IMR-90 (cell line): ENCODE results near the gene SCYGR5. TPM values are rescaled to one million over a fixed set of nuclear protein-coding genes. Genes with fewer than 3 reads are reported as not detected.

Experiments used
- ATAC-seq: fragments of 200-7000 bp; cut with Tn5 transposase; 2 replicates; pipeline ENCODE4 v1.9.1; 2020; ENCODE audit warnings: low read depth, mild to moderate bottlenecking, moderate library complexity
- BruUV-seq: library from RNA; stranded (reverse); fragments of 400-500 nt; replicated peaks from 2 replicates; lab custom pipeline; 2021; lab: Mats Ljungman, UMichigan
- CTCF ChIA-PET: fragments of 300-600 bp; formaldehyde crosslinking; extraction: SDS; loops from one replicate; lab custom pipeline; 2021; ENCODE audit warnings: antibody characterized with exemption; lab: Yijun Ruan, JAX
- POLR2A ChIA-PET: fragments of 300-600 bp; sonication (Branson Sonifier 250); formaldehyde crosslinking; loops from one replicate; lab custom pipeline; 2022; ENCODE audit warnings: antibody characterized with exemption; ENCODE audit not compliant: unreplicated experiment; lab: Charles Lee
- DNase-seq: peaks from one replicate; pipeline ENCODE4 v3.0.0; 2013
- H2AFZ ChIP-seq: replicated peaks from 2 replicates; pipeline ENCODE3; 2013; ENCODE audit warnings: low read length, mild to moderate bottlenecking; ENCODE audit not compliant: poor library complexity
- H2AK5ac ChIP-seq: 2 replicates; pipeline ENCODE4 v1.6.1; 2013; ENCODE audit warnings: low read depth, low read length, inconsistent platforms
- H2AK9ac ChIP-seq: replicated peaks from 2 replicates; pipeline ENCODE3; 2013; ENCODE audit warnings: mild to moderate bottlenecking, low read depth, low read length, moderate library complexity; ENCODE audit not compliant: poor library complexity
- H2BK120ac ChIP-seq: 2 replicates; pipeline ENCODE4 v1.6.1; 2013; ENCODE audit warnings: low read depth, low read length, inconsistent platforms
- H2BK15ac ChIP-seq: 3 replicates; pipeline ENCODE4 v1.6.1; 2013; ENCODE audit warnings: low read depth, low read length, inconsistent platforms
- H2BK20ac ChIP-seq: 2 replicates; pipeline ENCODE4 v1.6.1; 2013; ENCODE audit warnings: low read depth, mild to moderate bottlenecking, inconsistent platforms, low read length, moderate library complexity
- H2BK5ac ChIP-seq: 2 replicates; pipeline ENCODE4 v1.6.1; 2013; ENCODE audit warnings: mild to moderate bottlenecking, low read depth, low read length, inconsistent platforms; ENCODE audit not compliant: poor library complexity, severe bottlenecking
- H3K14ac ChIP-seq: replicated peaks from 2 replicates; pipeline ENCODE4 v1.6.1; 2013; ENCODE audit warnings: low read depth, low read length, inconsistent platforms
- H3K18ac ChIP-seq: 2 replicates; pipeline ENCODE4 v1.6.1; 2013; ENCODE audit warnings: low read depth, low read length, control low read depth
- H3K23ac ChIP-seq: 2 replicates; pipeline ENCODE4 v1.6.1; 2013; ENCODE audit warnings: low read depth, low read length, inconsistent platforms
- H3K27ac ChIP-seq: 2 replicates; pipeline ENCODE4 v1.5.1; 2013; ENCODE audit warnings: mild to moderate bottlenecking, control low read depth, low read length; ENCODE audit not compliant: insufficient read depth
- H3K27me3 ChIP-seq: 2 replicates; pipeline ENCODE4 v1.6.1; 2013; ENCODE audit warnings: low read length; ENCODE audit not compliant: control insufficient read depth, insufficient read depth
- H3K36me3 ChIP-seq: 2 replicates; pipeline ENCODE4 v1.6.1; 2013; ENCODE audit warnings: low read length, mixed read lengths; ENCODE audit not compliant: control insufficient read depth, insufficient read depth
- H3K4ac ChIP-seq: 2 replicates; pipeline ENCODE4 v1.6.1; 2013; ENCODE audit warnings: low read depth, low read length, inconsistent platforms
- H3K4me1 ChIP-seq: 2 replicates; pipeline ENCODE4 v1.6.1; 2013; ENCODE audit warnings: low read length, mixed read lengths; ENCODE audit not compliant: control insufficient read depth, insufficient read depth
- H3K4me2 ChIP-seq: 2 replicates; pipeline ENCODE4 v1.6.1; 2013; ENCODE audit warnings: low read depth, mild to moderate bottlenecking, control low read depth, low read length, moderate library complexity
- H3K4me3 ChIP-seq: 2 replicates; pipeline ENCODE4 v1.5.1; 2013; ENCODE audit warnings: low read depth, mild to moderate bottlenecking, control low read depth, low read length, moderate library complexity; ENCODE audit not compliant: insufficient read depth
- H3K56ac ChIP-seq: 2 replicates; pipeline ENCODE4 v1.6.1; 2013; ENCODE audit warnings: low read length, inconsistent platforms; ENCODE audit not compliant: insufficient read depth; ENCODE audit errors: extremely low read depth
- H3K79me1 ChIP-seq, 2 experiments: 2 replicates each; pipeline ENCODE4 v1.6.1; 2013; ENCODE audit warnings: low read length in 2 of 2, inconsistent platforms in 1 of 2, low read depth in 1 of 2
- H3K9ac ChIP-seq: 2 replicates; pipeline ENCODE4 v1.6.1; 2013; ENCODE audit warnings: low read depth, low read length, control low read depth
- H3K9me1 ChIP-seq: 2 replicates; pipeline ENCODE4 v1.6.1; 2013; ENCODE audit warnings: low read length, inconsistent platforms; ENCODE audit not compliant: insufficient read depth
- H3K9me3 ChIP-seq: 2 replicates; pipeline ENCODE4 v1.6.1; 2013; ENCODE audit warnings: low read length; ENCODE audit not compliant: control insufficient read depth, insufficient read depth
- H4K20me1 ChIP-seq: 2 replicates; pipeline ENCODE4 v1.6.1; 2013; ENCODE audit warnings: low read length, inconsistent platforms; ENCODE audit not compliant: insufficient read depth
- H4K5ac ChIP-seq: 2 replicates; pipeline ENCODE4 v1.6.1; 2013; ENCODE audit warnings: mild to moderate bottlenecking, low read depth, low read length, control low read depth
- H4K8ac ChIP-seq, 2 experiments: 2 replicates each; pipeline ENCODE4 v1.6.1; 2013; ENCODE audit warnings: low read depth in 2 of 2, low read length in 2 of 2, control low read depth in 1 of 2, inconsistent platforms in 1 of 2
- H4K91ac ChIP-seq: 2 replicates; pipeline ENCODE4 v1.6.1; 2013; ENCODE audit warnings: low read depth, low read length, inconsistent platforms; ENCODE audit not compliant: insufficient read depth
- BHLHE40 ChIP-seq: fragments of 150-350 bp; IDR thresholded peaks from 2 replicates; pipeline ENCODE4 v1.6.1; 2016; ENCODE audit warnings: mild to moderate bottlenecking, low read depth, low read length
- CEBPB ChIP-seq: IDR thresholded peaks from 2 replicates; pipeline ENCODE4 v1.6.1; 2012; ENCODE audit warnings: low read depth, low read length, improper control_type of control experiment
- CHD1 ChIP-seq: IDR thresholded peaks from 2 replicates; pipeline ENCODE4 v1.6.1; 2012; ENCODE audit warnings: low read depth, low read length, improper control_type of control experiment
- MAFK ChIP-seq: IDR thresholded peaks from 2 replicates; pipeline ENCODE4 v1.6.1; 2012; ENCODE audit warnings: low read depth, low read length, improper control_type of control experiment
- MAZ ChIP-seq: IDR thresholded peaks from 2 replicates; pipeline ENCODE4 v1.6.1; 2012; ENCODE audit warnings: low read depth, mild to moderate bottlenecking, low read length, improper control_type of control experiment, moderate library complexity, borderline replicate concordance
- MXI1 ChIP-seq: IDR thresholded peaks from 2 replicates; pipeline ENCODE4 v1.6.1; 2012; ENCODE audit warnings: low read depth, mild to moderate bottlenecking, low read length, moderate library complexity, borderline replicate concordance
- NFE2L2 ChIP-seq: fragments of 150-350 bp; IDR thresholded peaks from 2 replicates; pipeline ENCODE4 v1.6.1; 2016; ENCODE audit warnings: low read depth, mild to moderate bottlenecking, low read length
- POLR2A ChIP-seq: IDR thresholded peaks from 2 replicates; pipeline ENCODE4 v1.6.1; 2012; ENCODE audit warnings: mild to moderate bottlenecking, low read depth, low read length
- RAD21 ChIP-seq: IDR thresholded peaks from 2 replicates; pipeline ENCODE4 v1.6.1; 2012; ENCODE audit warnings: low read length, improper control_type of control experiment
- RCOR1 ChIP-seq: IDR thresholded peaks from 2 replicates; pipeline ENCODE4 v1.6.1; 2012; ENCODE audit warnings: mild to moderate bottlenecking, low read length, improper control_type of control experiment; ENCODE audit not compliant: insufficient replicate concordance
- RFX5 ChIP-seq: IDR thresholded peaks from 2 replicates; pipeline ENCODE4 v1.8.0; 2012; ENCODE audit warnings: low read depth, mild to moderate bottlenecking, low read length, moderate library complexity
- SMC3 ChIP-seq: fragments of 150-350 bp; IDR thresholded peaks from 2 replicates; pipeline ENCODE4 v1.6.1; 2016; ENCODE audit warnings: low read depth, mild to moderate bottlenecking, antibody characterized with exemption, low read length, moderate library complexity
- WGBS, 2 experiments: methylation state at CpG; one replicate each; pipeline versions ENCODE4 v1.1.5 to v1.1.7; 2013; ENCODE audit warnings: missing lambda C conversion rate in 2 of 2; ENCODE audit not compliant: insufficient read length in 1 of 2; ENCODE audit errors: extremely low coverage in 2 of 2; 5-methylcytosine and 5-hydroxymethylcytosine counted together
- dilution Hi-C: fragments of 300-500 bp; cut with HindIII; formaldehyde crosslinking; loops from one replicate; pipeline ENCODE4 v1.14.3; 2018; ENCODE audit warnings: low sequenced_read_pairs; ENCODE audit not compliant: unreplicated experiment
- in situ Hi-C: fragments of 300-500 bp; cut with MboI; formaldehyde crosslinking; loops from 3 replicates; pipeline ENCODE4 v1.14.3; 2019; ENCODE audit warnings: low sequenced_read_pairs, inconsistent platforms, mixed read lengths
- intact Hi-C: fragments of 100-400 bp; cut with micrococcal nuclease; formaldehyde crosslinking; loops from 2 replicates; pipeline ENCODE4 v1.10.0; 2022
- polyA plus RNA-seq, 3 experiments: library from polyadenylated mRNA; depleted of rRNA; stranded (reverse); fragments of >200 nt; gene quantifications; 2 replicates each; pipeline ENCODE4 v1.2.3, GENCODE V29; 2012; ENCODE audit warnings: low replicate concordance in 1 of 3
- total RNA-seq: library from RNA; depleted of rRNA; stranded (reverse); fragments of >200 nt; gene quantifications from 2 replicates; pipeline ENCODE4 v1.2.3, GENCODE V29; 2012
- TF ChIP-seq, protein P1 (sequence below): fragments of 150-350 bp; IDR thresholded peaks from 2 replicates; pipeline ENCODE4 v1.6.1; 2017; ENCODE audit warnings: mild to moderate bottlenecking, antibody characterized with exemption, low read length, low read depth
- TF ChIP-seq, protein P2 (sequence below): fragments of 150-350 bp; IDR thresholded peaks from 2 replicates; pipeline ENCODE4 v1.6.1; 2016; ENCODE audit warnings: low read depth, mild to moderate bottlenecking, low read length, moderate library complexity, borderline replicate concordance
- TF ChIP-seq, protein P3 (sequence below): conservative IDR thresholded peaks from 2 replicates; pipeline ENCODE4 v1.5.1; 2012; ENCODE audit warnings: mild to moderate bottlenecking, low read depth, low read length, improper control_type of control experiment

The SCYGR5 gene
- total and polyA plus RNA-seq, 2 of the 4 experiments (the other 2 are of a cell fraction) = not detected

- Histone ChIP-seq H2AK5ac (no peak overlapping the region), H4K20me1 (no peaks in the 10 kb centered on the region), H2BK5ac (no peak overlapping the region), H3K56ac (no peak overlapping the region), H3K4ac (no peak overlapping the region), H4K8ac (no peak overlapping the region), H2BK120ac (no peak overlapping the region), H3K4me3 (no peak overlapping the region), H3K9me1 (no peaks in the 10 kb centered on the region), H2AK9ac (no peak overlapping the region), H4K5ac (no peak overlapping the region), H3K27ac (no peak overlapping the region), H3K18ac (no peak overlapping the region), H3K79me1 (no peaks in the 10 kb centered on the region), H2AFZ (no peak overlapping the region), H2BK20ac (no peak overlapping the region), H3K4me2 (no peak overlapping the region), H3K9me3 (no peaks in the 10 kb centered on the region), H3K36me3 (no peaks in the 10 kb centered on the region), H3K9ac (no peak overlapping the region), H2BK15ac (no peak overlapping the region), H3K23ac (no peak overlapping the region), H3K14ac (no peak overlapping the region), H3K4me1 (no peaks in the 10 kb centered on the region), H3K27me3 (no peaks in the 10 kb centered on the region), H4K91ac (no peak overlapping the region)
- BruUV-seq = no TSS peak
- dilution Hi-C loops = no loop called here
- ATAC-seq (no peak), DNase-seq (no peak)
- POLR2A ChIA-PET = no interaction called here
- WGBS, 2 experiments = no CpG with 5 or more reads among the region's 3 CpGs
- no peak for TF ChIP-seq POLR2A
- TF ChIP-seq, protein P1, sequence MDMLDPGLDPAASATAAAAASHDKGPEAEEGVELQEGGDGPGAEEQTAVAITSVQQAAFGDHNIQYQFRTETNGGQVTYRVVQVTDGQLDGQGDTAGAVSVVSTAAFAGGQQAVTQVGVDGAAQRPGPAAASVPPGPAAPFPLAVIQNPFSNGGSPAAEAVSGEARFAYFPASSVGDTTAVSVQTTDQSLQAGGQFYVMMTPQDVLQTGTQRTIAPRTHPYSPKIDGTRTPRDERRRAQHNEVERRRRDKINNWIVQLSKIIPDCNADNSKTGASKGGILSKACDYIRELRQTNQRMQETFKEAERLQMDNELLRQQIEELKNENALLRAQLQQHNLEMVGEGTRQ = no peak
- TF ChIP-seq RFX5 = no peak
- no peak for TF ChIP-seq BHLHE40
- no peak for TF ChIP-seq RAD21
- TF ChIP-seq RCOR1 = no peak
- no peak for TF ChIP-seq NFE2L2
- no peak for TF ChIP-seq CEBPB
- TF ChIP-seq, protein P2, sequence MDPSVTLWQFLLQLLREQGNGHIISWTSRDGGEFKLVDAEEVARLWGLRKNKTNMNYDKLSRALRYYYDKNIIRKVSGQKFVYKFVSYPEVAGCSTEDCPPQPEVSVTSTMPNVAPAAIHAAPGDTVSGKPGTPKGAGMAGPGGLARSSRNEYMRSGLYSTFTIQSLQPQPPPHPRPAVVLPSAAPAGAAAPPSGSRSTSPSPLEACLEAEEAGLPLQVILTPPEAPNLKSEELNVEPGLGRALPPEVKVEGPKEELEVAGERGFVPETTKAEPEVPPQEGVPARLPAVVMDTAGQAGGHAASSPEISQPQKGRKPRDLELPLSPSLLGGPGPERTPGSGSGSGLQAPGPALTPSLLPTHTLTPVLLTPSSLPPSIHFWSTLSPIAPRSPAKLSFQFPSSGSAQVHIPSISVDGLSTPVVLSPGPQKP = no peak
- TF ChIP-seq SMC3 = no peak
- no peak for TF ChIP-seq CHD1
- TF ChIP-seq, protein P3, sequence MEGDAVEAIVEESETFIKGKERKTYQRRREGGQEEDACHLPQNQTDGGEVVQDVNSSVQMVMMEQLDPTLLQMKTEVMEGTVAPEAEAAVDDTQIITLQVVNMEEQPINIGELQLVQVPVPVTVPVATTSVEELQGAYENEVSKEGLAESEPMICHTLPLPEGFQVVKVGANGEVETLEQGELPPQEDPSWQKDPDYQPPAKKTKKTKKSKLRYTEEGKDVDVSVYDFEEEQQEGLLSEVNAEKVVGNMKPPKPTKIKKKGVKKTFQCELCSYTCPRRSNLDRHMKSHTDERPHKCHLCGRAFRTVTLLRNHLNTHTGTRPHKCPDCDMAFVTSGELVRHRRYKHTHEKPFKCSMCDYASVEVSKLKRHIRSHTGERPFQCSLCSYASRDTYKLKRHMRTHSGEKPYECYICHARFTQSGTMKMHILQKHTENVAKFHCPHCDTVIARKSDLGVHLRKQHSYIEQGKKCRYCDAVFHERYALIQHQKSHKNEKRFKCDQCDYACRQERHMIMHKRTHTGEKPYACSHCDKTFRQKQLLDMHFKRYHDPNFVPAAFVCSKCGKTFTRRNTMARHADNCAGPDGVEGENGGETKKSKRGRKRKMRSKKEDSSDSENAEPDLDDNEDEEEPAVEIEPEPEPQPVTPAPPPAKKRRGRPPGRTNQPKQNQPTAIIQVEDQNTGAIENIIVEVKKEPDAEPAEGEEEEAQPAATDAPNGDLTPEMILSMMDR = no peak
- no peak for TF ChIP-seq MAZ
- TF ChIP-seq MXI1 = no peak
- no peak for TF ChIP-seq MAFK
- in situ Hi-C loops = no loop called here
- intact Hi-C loops = no loop called here
- CTCF ChIA-PET = no interaction called here
Observed at GRCh38 chr2:227677928-227678327, 11.3 kb downstream of the SCYGR5 start.
